Mesothelial cell of epicardium (in vitro differentiated cells): Measurements from ENCODE around the gene PRKN. TPM values are rescaled to one million over a fixed set of nuclear protein-coding genes. Genes with fewer than 3 reads are reported as not detected.

ENCODE experiments used
- DNase-seq, 2 experiments: peaks; one replicate each; pipeline ENCODE4 v3.0.0; 2021; ENCODE audit warnings: low spot score in 2 of 2; ENCODE audit not compliant: unreplicated experiment in 2 of 2
- H3K27ac Mint-ChIP-seq: 2 replicates; pipeline ENCODE4 v1.8.0; 2021; ENCODE audit warnings: mixed read lengths
- H3K27me3 Mint-ChIP-seq: 2 replicates; pipeline ENCODE4 v1.8.0; 2021; ENCODE audit warnings: low read depth, mixed read lengths
- H3K36me3 Mint-ChIP-seq: 2 replicates; pipeline ENCODE4 v1.8.0; 2021; ENCODE audit warnings: mixed read lengths
- H3K4me1 Mint-ChIP-seq: 2 replicates; pipeline ENCODE4 v1.8.0; 2021; ENCODE audit warnings: mixed read lengths
- H3K4me3 Mint-ChIP-seq: 2 replicates; pipeline ENCODE4 v1.8.0; 2021; ENCODE audit warnings: mild to moderate bottlenecking, moderate library complexity, mixed read lengths
- H3K9me3 Mint-ChIP-seq: 2 replicates; pipeline ENCODE4 v1.8.0; 2021; ENCODE audit warnings: mixed read lengths
- CTCF ChIP-seq: fragments of 200-600 bp; sonication (generic); IDR thresholded peaks from one replicate; pipeline ENCODE4 v1.5.0; 2021; ENCODE audit warnings: antibody characterized with exemption; ENCODE audit not compliant: unreplicated experiment
- total RNA-seq: library from RNA; stranded (reverse); gene quantifications from 3 replicates; pipeline ENCODE4 v1.2.1, GENCODE V29; 2021

Gene PRKN
- total RNA-seq, 1 donor from 2014 or later, result 7.6 TPM

DNA sequence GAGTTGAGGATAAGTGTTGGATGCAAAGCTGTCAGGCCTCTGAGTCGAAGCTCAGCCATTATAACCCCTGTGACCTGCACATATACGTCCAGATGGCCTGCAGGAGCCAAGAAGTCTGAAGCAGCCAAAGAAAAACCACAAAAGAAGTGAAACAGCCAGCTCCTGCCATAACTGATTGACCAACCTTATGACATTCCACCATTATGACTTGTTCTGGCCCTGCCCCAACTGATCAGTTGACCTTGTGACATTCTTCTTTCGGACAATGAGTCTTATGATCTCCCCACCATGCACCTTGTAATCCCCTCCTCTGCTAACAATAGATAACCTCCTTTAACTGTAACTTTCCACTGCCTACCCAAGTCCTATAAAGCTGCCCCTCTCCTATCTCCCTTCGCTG is 1320.0 kb downstream of the PRKN start:
- no peak for DNase-seq
- no peak for TF ChIP-seq CTCF
- H3K4me1 Mint-ChIP-seq, result peaks cover 6% of the 10 kb centered on the region

DNA sequence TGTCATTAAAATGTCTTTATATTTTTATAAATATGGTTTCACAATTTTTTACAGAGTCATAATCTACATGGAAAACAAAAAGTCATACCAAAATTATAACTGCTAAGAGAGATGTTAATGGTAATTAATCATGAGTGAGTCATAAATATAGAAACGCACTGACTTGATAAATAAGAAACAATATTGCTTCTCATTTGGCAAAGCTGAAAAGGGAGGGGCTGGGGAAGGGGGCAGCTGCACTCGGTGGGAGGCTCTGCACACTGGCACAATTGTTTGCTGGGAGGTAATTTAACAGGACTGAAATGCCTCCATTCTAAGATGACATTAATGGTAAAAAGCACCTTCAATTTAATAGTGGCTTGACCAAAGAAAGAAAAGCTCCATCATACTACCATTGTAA is 1320.5 kb downstream of the PRKN start:
- H3K4me3 Mint-ChIP-seq, result no peak overlapping the region
- H3K4me1 Mint-ChIP-seq, result peaks cover 6% of the 10 kb centered on the region
- DNase-seq, result no peak
- H3K27me3 Mint-ChIP-seq, result no peaks in the 10 kb centered on the region
- H3K36me3 Mint-ChIP-seq, result no peaks in the 10 kb centered on the region
- peaks cover 8% of the 10 kb centered on the region for H3K9me3 Mint-ChIP-seq
- no peak for TF ChIP-seq CTCF
- no peak overlapping the region for H3K27ac Mint-ChIP-seq

More for the DNA sequence above, 1320.0 kb downstream of the PRKN start:
- Mint-ChIP-seq H3K9me3 (peaks cover 8% of the 10 kb centered on the region), H3K27me3 (no peaks in the 10 kb centered on the region), H3K27ac (no peak overlapping the region), H3K36me3 (no peaks in the 10 kb centered on the region), H3K4me3 (no peak overlapping the region)

- Mint-ChIP-seq H3K27ac (no peak overlapping the region), H3K9me3 (peaks cover 8% of the 10 kb centered on the region), H3K27me3 (no peaks in the 10 kb centered on the region), H3K36me3 (no peaks in the 10 kb centered on the region), H3K4me3 (no peak overlapping the region), H3K4me1 (peaks cover 6% of the 10 kb centered on the region)
- no peak for TF ChIP-seq CTCF
- DNase-seq, result no peak
These were observed 1320.9 kb downstream of the PRKN start for GRCh38 chr6:161406646-161407045.

DNA sequence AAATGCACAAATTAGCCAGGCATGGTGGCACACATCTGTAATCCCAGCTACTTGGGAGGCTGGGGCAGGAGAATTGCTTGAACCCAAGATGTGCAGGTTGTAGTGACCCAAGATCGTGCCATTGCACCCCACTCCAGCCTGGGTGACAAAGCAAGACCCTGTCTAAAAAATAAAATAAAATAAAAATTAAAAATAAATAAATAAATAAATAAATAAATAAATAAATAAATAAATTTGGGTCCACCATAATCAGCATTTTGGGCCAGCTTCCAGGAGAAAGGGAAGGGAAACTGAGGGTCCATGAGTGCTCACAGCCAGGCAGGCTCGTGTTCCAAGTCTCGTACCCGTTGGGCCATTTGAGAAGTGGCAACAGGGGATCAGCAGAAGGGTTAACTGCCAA is 1322.1 kb downstream of the PRKN start:
- TF ChIP-seq CTCF, result no peak
- DNase-seq, result no peak
- H3K4me3 Mint-ChIP-seq, result no peak overlapping the region
- H3K36me3 Mint-ChIP-seq, result no peaks in the 10 kb centered on the region
- H3K9me3 Mint-ChIP-seq, result peaks cover 8% of the 10 kb centered on the region
- H3K4me1 Mint-ChIP-seq, result peaks cover 6% of the 10 kb centered on the region
- H3K27me3 Mint-ChIP-seq, result no peaks in the 10 kb centered on the region
- H3K27ac Mint-ChIP-seq, result no peak overlapping the region

DNA sequence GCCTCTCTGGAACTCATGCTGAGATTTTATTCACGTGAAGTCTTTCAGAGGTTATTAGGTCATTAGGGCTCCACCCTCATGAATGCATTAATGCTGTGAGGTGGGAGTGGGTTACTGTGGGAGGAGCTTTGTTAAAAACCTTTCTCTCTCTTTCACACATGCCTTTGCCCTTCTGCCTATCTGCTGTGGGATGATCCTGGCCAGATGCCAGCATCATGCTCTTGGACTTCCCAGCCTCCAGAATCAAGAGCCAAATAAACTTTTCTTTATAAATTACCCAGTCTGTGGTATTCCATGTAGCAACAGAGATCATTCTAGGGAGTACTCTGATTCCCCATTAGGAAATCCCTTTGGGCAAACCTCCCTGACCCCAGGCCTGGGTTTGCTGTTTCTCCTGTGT is 1323.8 kb downstream of the PRKN start:
- H3K4me1 Mint-ChIP-seq, result peaks cover 6% of the 10 kb centered on the region
- H3K36me3 Mint-ChIP-seq, result no peaks in the 10 kb centered on the region
- no peaks in the 10 kb centered on the region for H3K27me3 Mint-ChIP-seq
- H3K4me3 Mint-ChIP-seq, result no peak overlapping the region
- peaks cover 10% of the 10 kb centered on the region for H3K9me3 Mint-ChIP-seq
- DNase-seq, result no peak
- TF ChIP-seq CTCF, result no peak
- H3K27ac Mint-ChIP-seq, result no peak overlapping the region
